ENCODE measurements around the gene CHM. TPM values are rescaled to one million over a fixed set of nuclear protein-coding genes. Genes with fewer than 3 reads are reported as not detected.

The CHM gene
- total and polyA plus RNA-seq, 10 of the 15 experiments (the other 5 are each of a cell fraction or from before 2014, with no cell fraction given), result 4.8 to 19.0 (median 8.0) TPM

GRCh38 chrX:86023811-86024210, 23.5 kb downstream of the CHM start:
- H3K36me3 ChIP-seq (ENCODE audit: control insufficient read depth in 2 of 2, insufficient read depth in 2 of 2, low read length in 1 of 2), result peaks cover 0 to 3% of the 10 kb centered on the region in 2 experiments; a peak in 1 of 4 replicates
- intact Hi-C loops (cut with micrococcal nuclease; ENCODE audit: unreplicated experiment) (no loop called here), in situ Hi-C loops (cut with MboI) (no loop called here)
- ATAC-seq (no peak), FAIRE-seq (no peak), DNase-seq (ENCODE audit: low read depth, low spot score) (no peak)
- ChIA-PET RAD21 (ENCODE audit: unreplicated experiment) (no interaction called here), POLR2A (no interaction called here), SMC1A (ENCODE audit: uncharacterized antibody, unreplicated experiment) (no interaction called here), CTCF (no interaction called here)
- H3K79me2 ChIP-seq (ENCODE audit: control insufficient read depth, insufficient read depth, low read length), result no peaks in the 10 kb centered on the region
- H3K4me1 ChIP-seq (ENCODE audit: control insufficient read depth, insufficient read depth, low read length), result no peaks in the 10 kb centered on the region
- no peak overlapping the region for H3K27ac ChIP-seq (ENCODE audit: control insufficient read depth, insufficient read depth)
- no peaks in the 10 kb centered on the region for H3K9me3 ChIP-seq (replicated peaks; ENCODE audit: control insufficient read depth, insufficient read depth, low read length)
- no peaks in the 10 kb centered on the region for H4K20me1 ChIP-seq (ENCODE audit: control insufficient read depth, insufficient read depth)
- BruUV-seq (replicated peaks), result no TSS peak
- no peak for TF ChIP-seq EZH2 (IDR thresholded peaks at IDR 0.05; ENCODE audit: borderline replicate concordance, control insufficient read depth, low read depth, low read length)
- no peak for TF ChIP-seq CTCF (IDR thresholded peaks at IDR 0.05 in 2 of 3, conservative IDR thresholded peaks at IDR 0.05 in 1 of 3; ENCODE audit: control insufficient read depth in 2 of 3, extremely low read depth in 1 of 3, insufficient read depth in 1 of 3, low read depth in 3 of 3, low read length in 3 of 3)
- no peak for TF ChIP-seq TCF3 (IDR thresholded peaks at IDR 0.05; ENCODE audit: borderline replicate concordance, insufficient read depth, low read depth, low read length)
- TF ChIP-seq E2F4 (IDR thresholded peaks at IDR 0.05; ENCODE audit: low read depth, low read length), result no peak
- TF ChIP-seq JUNB (IDR thresholded peaks at IDR 0.05), result no peak
- no peak for TF ChIP-seq NFXL1 (IDR thresholded peaks at IDR 0.05; ENCODE audit: borderline replicate concordance)
- TF ChIP-seq SUZ12 (IDR thresholded peaks at IDR 0.05; ENCODE audit: unreplicated experiment), result no peak
- TF ChIP-seq POLR2AphosphoS2 (IDR thresholded peaks at IDR 0.05; ENCODE audit: low read depth, low read length), result no peak
- TF ChIP-seq PAX8 (IDR thresholded peaks at IDR 0.05), result no peak
- no peak for TF ChIP-seq HDGF (IDR thresholded peaks at IDR 0.05)
- no peak for TF ChIP-seq NFIC (IDR thresholded peaks at IDR 0.05; ENCODE audit: low read depth, low read length)
- H3K4me2 ChIP-seq (ENCODE audit: control insufficient read depth, insufficient read depth), result no peak overlapping the region
- H3K27me3 ChIP-seq (replicated peaks in 1 of 2; ENCODE audit: control insufficient read depth in 2 of 2, insufficient read depth in 2 of 2, low read length in 1 of 2), result no peaks in the 10 kb centered on the region
- H2AFZ ChIP-seq (ENCODE audit: control insufficient read depth, low read depth, low read length), result no peak overlapping the region
- H3K9ac ChIP-seq (ENCODE audit: control insufficient read depth, insufficient read depth, low read length), result no peak overlapping the region
- H3K4me3 ChIP-seq, result no peak overlapping the region
